ENCODE data around the gene RBP3.

The RBP3 gene

GRCh38 chr10:47301833-47302232 lies 46.3 kb upstream of the RBP3 start:
- Histone ChIP-seq H3K9ac (ENCODE audit: low read length) (no peak overlapping the region), H3K4me1 (ENCODE audit: low read length) (no peaks in the 10 kb centered on the region), H3K79me2 (ENCODE audit: low read length) (no peaks in the 10 kb centered on the region), H3K4me3 (ENCODE audit: low read length) (no peak overlapping the region), H3K36me3 (replicated peaks; ENCODE audit: low read depth, low read length) (no peaks in the 10 kb centered on the region), H2AFZ (ENCODE audit: low read depth, low read length) (no peak overlapping the region), H3K4me2 (ENCODE audit: low read length) (no peak overlapping the region), H3K9me3 (ENCODE audit: insufficient read depth, low read length) (no peaks in the 10 kb centered on the region), H4K20me1 (ENCODE audit: insufficient read depth, low read length) (no peaks in the 10 kb centered on the region), H3K27ac (ENCODE audit: low read length) (no peak overlapping the region), H3K27me3 (ENCODE audit: low read depth, low read length) (no peaks in the 10 kb centered on the region)
- TF ChIP-seq EZH2phosphoT487 (IDR thresholded peaks at IDR 0.05; ENCODE audit: low read depth) (no peak), CTCF (IDR thresholded peaks at IDR 0.05; ENCODE audit: low read depth, low read length) (no peak)

DNA sequence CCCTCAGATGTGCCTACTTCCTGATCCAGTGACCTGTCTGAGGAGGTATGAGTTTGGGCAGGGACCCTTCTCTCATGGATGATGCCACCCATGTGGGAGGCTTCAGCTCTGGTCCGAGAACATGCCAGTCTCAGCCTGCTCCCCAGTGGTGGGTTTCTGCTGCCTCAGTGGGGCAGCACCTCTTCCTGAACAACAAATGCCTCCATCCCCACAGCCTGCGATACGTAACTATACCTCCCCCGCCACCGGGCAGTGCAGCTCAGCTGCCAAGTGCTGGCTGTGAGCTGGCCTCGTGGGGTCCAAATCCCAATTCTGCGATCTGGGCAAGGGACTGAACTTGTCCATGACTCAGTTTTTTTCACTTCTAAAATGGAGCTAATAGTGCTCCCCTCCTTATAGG lies 45.1 kb upstream of the RBP3 start:
- Histone ChIP-seq H2AFZ (ENCODE audit: low read depth, low read length) (no peak overlapping the region), H3K79me2 (ENCODE audit: low read length) (no peaks in the 10 kb centered on the region), H3K4me1 (ENCODE audit: low read length) (no peaks in the 10 kb centered on the region), H3K9me3 (ENCODE audit: insufficient read depth, low read length) (no peaks in the 10 kb centered on the region), H3K27ac (ENCODE audit: low read length) (no peak overlapping the region), H4K20me1 (ENCODE audit: insufficient read depth, low read length) (no peaks in the 10 kb centered on the region), H3K36me3 (replicated peaks; ENCODE audit: low read depth, low read length) (no peaks in the 10 kb centered on the region), H3K27me3 (ENCODE audit: low read depth, low read length) (no peaks in the 10 kb centered on the region), H3K4me3 (ENCODE audit: low read length) (no peak overlapping the region), H3K9ac (ENCODE audit: low read length) (no peak overlapping the region), H3K4me2 (ENCODE audit: low read length) (no peak overlapping the region)
- TF ChIP-seq CTCF (IDR thresholded peaks at IDR 0.05; ENCODE audit: low read depth, low read length): no peak
- TF ChIP-seq EZH2phosphoT487 (IDR thresholded peaks at IDR 0.05; ENCODE audit: low read depth): no peak

GRCh38 chr10:47303866-47304265 lies 44.3 kb upstream of the RBP3 start:
- no peak overlapping the region for H2AFZ ChIP-seq (ENCODE audit: low read depth, low read length)
- no peak overlapping the region for H3K9ac ChIP-seq (ENCODE audit: low read length)
- H3K27me3 ChIP-seq (ENCODE audit: low read depth, low read length): no peaks in the 10 kb centered on the region
- H3K9me3 ChIP-seq (ENCODE audit: insufficient read depth, low read length): no peaks in the 10 kb centered on the region
- no peaks in the 10 kb centered on the region for H3K79me2 ChIP-seq (ENCODE audit: low read length)
- no peak overlapping the region for H3K4me2 ChIP-seq (ENCODE audit: low read length)
- H3K27ac ChIP-seq (ENCODE audit: low read length): no peak overlapping the region
- H3K4me3 ChIP-seq (ENCODE audit: low read length): no peak overlapping the region
- no peaks in the 10 kb centered on the region for H3K4me1 ChIP-seq (ENCODE audit: low read length)
- TF ChIP-seq EZH2phosphoT487 (IDR thresholded peaks at IDR 0.05; ENCODE audit: low read depth): no peak
- no peak for TF ChIP-seq CTCF (IDR thresholded peaks at IDR 0.05; ENCODE audit: low read depth, low read length)
- H3K36me3 ChIP-seq (replicated peaks; ENCODE audit: low read depth, low read length): no peaks in the 10 kb centered on the region
- no peaks in the 10 kb centered on the region for H4K20me1 ChIP-seq (ENCODE audit: insufficient read depth, low read length)

- Histone ChIP-seq H3K4me1 (ENCODE audit: low read length) (no peaks in the 10 kb centered on the region), H4K20me1 (ENCODE audit: insufficient read depth, low read length) (no peaks in the 10 kb centered on the region), H3K27ac (ENCODE audit: low read length) (no peak overlapping the region), H3K36me3 (replicated peaks; ENCODE audit: low read depth, low read length) (no peaks in the 10 kb centered on the region), H3K79me2 (ENCODE audit: low read length) (no peaks in the 10 kb centered on the region), H3K9me3 (ENCODE audit: insufficient read depth, low read length) (no peaks in the 10 kb centered on the region), H3K4me2 (ENCODE audit: low read length) (no peak overlapping the region), H3K27me3 (ENCODE audit: low read depth, low read length) (no peaks in the 10 kb centered on the region), H3K4me3 (ENCODE audit: low read length) (no peak overlapping the region), H3K9ac (ENCODE audit: low read length) (no peak overlapping the region), H2AFZ (ENCODE audit: low read depth, low read length) (no peak overlapping the region)
- TF ChIP-seq EZH2phosphoT487 (IDR thresholded peaks at IDR 0.05; ENCODE audit: low read depth): no peak
Measured at GRCh38 chr10:47305566-47305965, 42.6 kb upstream of the RBP3 start.
